Endothelial cell of umbilical vein (primary cell): Measurements from ENCODE around the gene ABHD8. TPM values are rescaled to one million over a fixed set of nuclear protein-coding genes. Genes with fewer than 3 reads are reported as not detected.

ENCODE experiments used
- BruUV-seq: library from RNA; stranded (reverse); fragments of 400-500 nt; replicated peaks from 2 replicates; lab custom pipeline; 2021; lab: Mats Ljungman, UMichigan
- CTCF ChIA-PET: fragments of 300-600, 350-600 bp; sonication (Branson Sonifier 250); formaldehyde crosslinking; loops from one replicate; lab custom pipeline; 2021; ENCODE audit warnings: antibody characterized with exemption, inconsistent platforms; lab: Charles Lee
- POLR2A ChIA-PET: fragments of 300-600, 350-600 bp; sonication (Branson Sonifier 250); formaldehyde crosslinking; loops from one replicate; lab custom pipeline; 2021; ENCODE audit warnings: antibody characterized with exemption, inconsistent platforms; lab: Charles Lee
- DNase-seq: peaks from one replicate; pipeline ENCODE4 v3.0.0-alpha.2; 2011; ENCODE audit warnings: low read depth, low spot score
- FAIRE-seq: peaks from 2 replicates; lab custom pipeline; 2011; peaks lifted over from hg19 to GRCh38; lab: Jason Lieb, UNC
- H2AFZ ChIP-seq: 2 replicates; pipeline ENCODE4 v1.6.0; 2012; ENCODE audit warnings: low read depth, low read length, control low read depth, inconsistent platforms
- H3K27ac ChIP-seq: 2 replicates; pipeline ENCODE4 v1.5.1; 2011; ENCODE audit warnings: low read depth, mild to moderate bottlenecking, control low read depth, low read length, moderate library complexity; ENCODE audit not compliant: insufficient read depth
- H3K27me3 ChIP-seq, 2 experiments: 2 replicates each; pipeline versions ENCODE4 v1.6.0 to v1.6.1; 2011; ENCODE audit warnings: low read length in 2 of 2, mixed read lengths in 1 of 2; ENCODE audit not compliant: control insufficient read depth in 2 of 2, insufficient read depth in 2 of 2
- H3K36me3 ChIP-seq, 2 experiments: 2 replicates in 1 of 2; 3 replicates in 1 of 2; pipeline ENCODE4 v1.5.1; 2011; ENCODE audit warnings: low read length in 2 of 2, mild to moderate bottlenecking in 1 of 2, moderate library complexity in 1 of 2; ENCODE audit not compliant: control insufficient read depth in 2 of 2, insufficient read depth in 2 of 2; ENCODE audit errors: extremely low read depth in 1 of 2
- H3K4me1 ChIP-seq: 3 replicates; pipeline ENCODE4 v1.5.1; 2011; ENCODE audit warnings: mild to moderate bottlenecking, low read length; ENCODE audit not compliant: control insufficient read depth, insufficient read depth; ENCODE audit errors: extremely low read depth
- H3K4me2 ChIP-seq: 2 replicates; pipeline ENCODE4 v1.6.1; 2011; ENCODE audit warnings: low read length, control low read depth, mixed read lengths; ENCODE audit not compliant: insufficient read depth
- H3K4me3 ChIP-seq, 3 experiments: fragments of 200-600 bp in 1 of 3; sonication (generic), shearing (Covaris generic) in 1 of 3; replicated peaks in 1 of 3; 2 replicates each; pipeline ENCODE4 v1.5.1; 2011 to 2016; ENCODE audit warnings: control low read depth in 3 of 3, low read length in 3 of 3, mild to moderate bottlenecking in 2 of 3, inconsistent platforms in 1 of 3, low read depth in 1 of 3, moderate library complexity in 1 of 3; ENCODE audit not compliant: insufficient read depth in 1 of 3
- H3K79me2 ChIP-seq: 2 replicates; pipeline ENCODE4 v1.6.0; 2012; ENCODE audit warnings: low read length, inconsistent platforms; ENCODE audit not compliant: control insufficient read depth, insufficient read depth
- H3K9ac ChIP-seq: replicated peaks from 2 replicates; pipeline ENCODE3; 2011; ENCODE audit warnings: low read length, control low read depth; ENCODE audit not compliant: insufficient read depth; ENCODE audit errors: extremely low read depth
- H3K9me1 ChIP-seq: replicated peaks from 3 replicates; pipeline ENCODE4 v1.6.0; 2011; ENCODE audit warnings: mild to moderate bottlenecking, low read length; ENCODE audit not compliant: control insufficient read depth, insufficient read depth; ENCODE audit errors: extremely low read depth
- H3K9me3 ChIP-seq: replicated peaks from 2 replicates; pipeline ENCODE4 v1.5.1; 2012; ENCODE audit warnings: low read length, inconsistent platforms; ENCODE audit not compliant: control insufficient read depth, insufficient read depth
- H4K20me1 ChIP-seq: replicated peaks from 2 replicates; pipeline ENCODE3; 2011; ENCODE audit warnings: mild to moderate bottlenecking, low read length; ENCODE audit not compliant: control insufficient read depth, insufficient read depth; ENCODE audit errors: extremely low read depth
- CTCF ChIP-seq, 2 donors: IDR thresholded peaks; 1 replicate in 1 of 2; 2 replicates in 1 of 2; pipeline ENCODE4 v1.5.1; 2011; ENCODE audit warnings: low read length in 2 of 2, mild to moderate bottlenecking in 2 of 2, moderate library complexity in 2 of 2, control low read depth in 1 of 2, inconsistent platforms in 1 of 2, low read depth in 1 of 2; ENCODE audit not compliant: insufficient read depth in 1 of 2; ENCODE audit errors: extremely low read depth in 1 of 2
- EZH2 ChIP-seq: IDR thresholded peaks from 2 replicates; pipeline ENCODE4 v1.6.1; 2012; ENCODE audit warnings: borderline replicate concordance, low read depth, mild to moderate bottlenecking, moderate library complexity, low read length, inconsistent platforms; ENCODE audit not compliant: severe bottlenecking
- FOS ChIP-seq: IDR thresholded peaks from 2 replicates; pipeline ENCODE4 v1.6.1; 2011; ENCODE audit warnings: mild to moderate bottlenecking, low read length, moderate library complexity, borderline replicate concordance; ENCODE audit not compliant: insufficient read depth
- GATA2 ChIP-seq: IDR thresholded peaks from 2 replicates; pipeline ENCODE4 v1.7.0; 2011; ENCODE audit warnings: low read depth, mild to moderate bottlenecking, moderate library complexity, mixed read lengths, low read length; ENCODE audit not compliant: insufficient read length, insufficient read depth
- JUN ChIP-seq: IDR thresholded peaks from 2 replicates; pipeline ENCODE4 v1.6.1; 2011; ENCODE audit warnings: borderline replicate concordance, low read depth; ENCODE audit not compliant: insufficient read length, insufficient read depth
- MAX ChIP-seq: IDR thresholded peaks from 2 replicates; pipeline ENCODE4 v1.6.1; 2011; ENCODE audit not compliant: insufficient read depth, insufficient read length
- MYC ChIP-seq: IDR thresholded peaks from one replicate; pipeline ENCODE4 v1.6.1; 2011; ENCODE audit warnings: mild to moderate bottlenecking, low read depth, low read length
- POLR2A ChIP-seq: IDR thresholded peaks from 2 replicates; pipeline ENCODE4 v1.6.1; 2012; ENCODE audit warnings: low read depth, mild to moderate bottlenecking, control low read depth, low read length
- POLR2AphosphoS5 ChIP-seq: IDR thresholded peaks from 2 replicates; pipeline ENCODE4 v1.6.1; 2012; ENCODE audit warnings: low read depth, mild to moderate bottlenecking, control low read depth, low read length, moderate library complexity; ENCODE audit not compliant: insufficient read depth
- dilution Hi-C: fragments of 300-500 bp; cut with MboI; formaldehyde crosslinking; loops from one replicate; pipeline ENCODE4 v1.15.0; 2019; ENCODE audit warnings: low sequenced_read_pairs; ENCODE audit not compliant: extremely low pct_ligation_motif_present
- intact Hi-C: fragments of 100-400 bp; cut with micrococcal nuclease; formaldehyde crosslinking; loops from one replicate; pipeline ENCODE4 v1.10.0; 2022
- polyA plus RNA-seq, 4 experiments: library from polyadenylated mRNA; depleted of rRNA in 3 of 4; stranded (reverse) in 3 of 4; unstranded in 1 of 4; fragments of >200 nt; gene quantifications; 2 replicates each; pipeline versions ENCODE4 v1.2.1 to v1.2.3, GENCODE V29; 2011 to 2012; ENCODE audit warnings: missing spikeins in 1 of 4
- total RNA-seq: library from RNA; stranded (reverse); gene quantifications from 2 replicates; pipeline ENCODE4 v1.2.3, GENCODE V29; 2021

Gene ABHD8
- total and polyA plus RNA-seq, 2 donors (not counting 3 experiments of a cell fraction or from before 2014, with no cell fraction given) = 5.9 to 8.7 TPM

DNA sequence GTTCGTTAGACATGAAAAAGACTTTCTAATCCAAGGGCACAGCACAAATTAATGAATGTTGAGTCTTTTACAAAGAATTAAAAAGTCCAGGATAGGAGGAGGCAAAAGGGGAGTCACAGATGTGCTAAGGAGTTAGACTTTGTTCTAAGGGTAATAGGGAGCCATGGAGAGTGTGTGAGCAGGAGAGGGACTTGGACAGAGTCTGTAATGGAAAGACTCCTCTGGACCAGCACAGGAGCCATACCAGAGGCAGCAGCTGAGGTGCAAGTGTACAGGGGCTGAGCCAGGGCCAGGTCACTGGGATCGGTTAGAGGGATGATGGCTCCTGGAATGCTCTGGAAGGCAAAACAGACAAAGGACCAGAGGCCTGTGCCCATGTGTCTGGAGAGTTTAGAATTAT, 44.7 kb upstream of the ABHD8 start:
- Histone ChIP-seq H3K27me3 (no peaks in the 10 kb centered on the region), H3K4me2 (no peak overlapping the region), H4K20me1 (no peaks in the 10 kb centered on the region), H3K27ac (peak overlapping the region; percentile 53), H3K9ac (peak overlapping the region; percentile 6), H3K9me3 (no peaks in the 10 kb centered on the region), H3K79me2 (no peaks in the 10 kb centered on the region), H3K9me1 (no peaks in the 10 kb centered on the region), H3K36me3 (no peaks in the 10 kb centered on the region), H2AFZ (no peak overlapping the region), H3K4me3 (no peak overlapping the region), H3K4me1 (peaks cover 32% of the 10 kb centered on the region)
- ChIA-PET POLR2A (no interaction called here), CTCF (interaction anchor here (0.7 to 7.0 kb wide), 9 partner anchors 28 to 118 kb away, joined by 3 to 180 read pairs (median 3); partner anchors contain the start of genes BST2 and PLVAP)
- intact Hi-C loops = loop anchor here (2.0 kb wide), 1 partner anchor 55 kb away; no protein-coding TSS in a partner anchor
- no peak for DNase-seq
- dilution Hi-C loops = no loop called here
- TF ChIP-seq MYC (no peak), MAX (no peak), GATA2 (no peak), FOS (no peak), JUN (no peak), POLR2A (no peak), POLR2AphosphoS5 (no peak), EZH2 (no peak), CTCF (IDR thresholded peaks at IDR 0.05; ENCODE audit: extremely low read depth in 1 of 2, insufficient read depth in 1 of 2, low read depth in 1 of 2, low read length in 2 of 2) (no peak)
- no TSS peak for BruUV-seq
- FAIRE-seq = no peak
